GM23248 (cell line): ENCODE results near the gene B4GAT1.

Experiments used
- EZH2 ChIP-seq: fragments of 200-600 bp; sonication (generic); IDR thresholded peaks from 2 replicates; pipeline ENCODE4 v1.6.1; 2018; ENCODE audit warnings: antibody characterized with exemption, mild to moderate bottlenecking; ENCODE audit not compliant: insufficient read depth, poor library complexity, severe bottlenecking
- EZH2phosphoT487 ChIP-seq: fragments of 200-600 bp; sonication (generic); IDR thresholded peaks from 2 replicates; pipeline ENCODE4 v1.6.1; 2018; ENCODE audit warnings: antibody characterized with exemption, moderate library complexity, mild to moderate bottlenecking, low read depth; ENCODE audit not compliant: insufficient read depth

GRCh38 chr11:66335531-66336233, 11.7 kb downstream of the B4GAT1 start:
- TF ChIP-seq EZH2, result no peak
- no peak for TF ChIP-seq EZH2phosphoT487
